Ectodermal cell (in vitro differentiated cells): Measurements from ENCODE around the gene CD63.

Experiments used
- H3K27ac ChIP-seq: 2 replicates; pipeline ENCODE4 v1.7.0; 2013; ENCODE audit warnings: mild to moderate bottlenecking, low read depth, low read length; ENCODE audit not compliant: insufficient read depth, poor library complexity, severe bottlenecking
- H3K27me3 ChIP-seq: 2 replicates; pipeline ENCODE4 v1.7.0; 2013; ENCODE audit warnings: mild to moderate bottlenecking, low read length; ENCODE audit not compliant: insufficient read depth, control insufficient read depth, poor library complexity, severe bottlenecking
- H3K36me3 ChIP-seq: one replicate; pipeline ENCODE4 v1.7.0; 2013; ENCODE audit warnings: low read length; ENCODE audit not compliant: control insufficient read depth, insufficient read depth
- H3K4me1 ChIP-seq: one replicate; pipeline ENCODE4 v1.7.0; 2013; ENCODE audit warnings: low read length; ENCODE audit not compliant: control insufficient read depth, insufficient read depth
- H3K4me3 ChIP-seq: 2 replicates; pipeline ENCODE4 v1.7.0; 2013; ENCODE audit warnings: low read depth, low read length, control low read depth; ENCODE audit not compliant: insufficient read depth
- H3K9me3 ChIP-seq: 2 replicates; pipeline ENCODE4 v1.7.0; 2013; ENCODE audit warnings: mild to moderate bottlenecking, low read length, moderate library complexity; ENCODE audit not compliant: control insufficient read depth
- WGBS, 2 experiments: methylation state at CpG; one replicate each; pipeline ENCODE4 v1.1.7; 2013; ENCODE audit warnings: missing lambda C conversion rate in 2 of 2; 5-methylcytosine and 5-hydroxymethylcytosine counted together

Gene CD63

GRCh38 chr12:55704824-55705718, 23.7 kb downstream of the CD63 start:
- Histone ChIP-seq H3K4me3 (no peak overlapping the region), H3K9me3 (no peaks in the 10 kb centered on the region), H3K36me3 (no peaks in the 10 kb centered on the region), H3K27ac (no peak overlapping the region), H3K4me1 (peaks cover 29% of the 10 kb centered on the region), H3K27me3 (peaks cover 6% of the 10 kb centered on the region)
- 65 to 74% methylated on average over 9 of the region's 9 CpGs for WGBS, 2 experiments

- 92 to 96% methylated on average over 5 to 6 of the region's 6 CpGs for WGBS, 2 experiments
- Histone ChIP-seq H3K9me3 (no peaks in the 10 kb centered on the region), H3K27ac (no peak overlapping the region), H3K36me3 (no peaks in the 10 kb centered on the region), H3K4me1 (peaks cover 29% of the 10 kb centered on the region), H3K4me3 (no peak overlapping the region), H3K27me3 (peaks cover 6% of the 10 kb centered on the region)
Observed at GRCh38 chr12:55703901-55704761, 24.7 kb downstream of the CD63 start.

- H3K4me3 ChIP-seq, result no peak overlapping the region
- no peaks in the 10 kb centered on the region for H3K36me3 ChIP-seq
- WGBS, 2 experiments, result 87 to 95% methylated on average over 2 of the region's 2 CpGs
- H3K9me3 ChIP-seq, result no peaks in the 10 kb centered on the region
- H3K27me3 ChIP-seq, result peaks cover 6% of the 10 kb centered on the region
- no peak overlapping the region for H3K27ac ChIP-seq
- H3K4me1 ChIP-seq, result peaks cover 24% of the 10 kb centered on the region
Observed at GRCh38 chr12:55703288-55703687, 25.5 kb downstream of the CD63 start.

GRCh38 chr12:55702861-55703260, 25.9 kb downstream of the CD63 start:
- 93% methylated on average over 8 of the region's 8 CpGs for WGBS, 2 experiments
- Histone ChIP-seq H3K27me3 (peaks cover 6% of the 10 kb centered on the region), H3K4me3 (no peak overlapping the region), H3K9me3 (no peaks in the 10 kb centered on the region), H3K27ac (no peak overlapping the region), H3K36me3 (no peaks in the 10 kb centered on the region), H3K4me1 (peaks cover 24% of the 10 kb centered on the region)

GRCh38 chr12:55700255-55701018, 28.4 kb downstream of the CD63 start:
- no peak overlapping the region for H3K4me3 ChIP-seq
- H3K36me3 ChIP-seq, result peaks cover 6% of the 10 kb centered on the region
- WGBS, 2 experiments, result 94% methylated on average over 21 of the region's 21 CpGs
- H3K27ac ChIP-seq, result no peak overlapping the region
- H3K4me1 ChIP-seq, result peaks cover 7% of the 10 kb centered on the region
- no peaks in the 10 kb centered on the region for H3K9me3 ChIP-seq
- no peaks in the 10 kb centered on the region for H3K27me3 ChIP-seq

GRCh38 chr12:55699471-55700055, 29.2 kb downstream of the CD63 start:
- WGBS, 2 experiments, result 90 to 91% methylated on average over 5 of the region's 5 CpGs
- no peak overlapping the region for H3K27ac ChIP-seq
- no peaks in the 10 kb centered on the region for H3K9me3 ChIP-seq
- peaks cover 9% of the 10 kb centered on the region for H3K36me3 ChIP-seq
- H3K4me3 ChIP-seq, result no peak overlapping the region
- H3K4me1 ChIP-seq, result no peaks in the 10 kb centered on the region
- H3K27me3 ChIP-seq, result no peaks in the 10 kb centered on the region

GRCh38 chr12:55698965-55699364, 29.8 kb downstream of the CD63 start:
- 88 to 100% methylated on average over 1 of the region's 1 CpG for WGBS, 2 experiments
- Histone ChIP-seq H3K9me3 (no peaks in the 10 kb centered on the region), H3K27me3 (no peaks in the 10 kb centered on the region), H3K27ac (no peak overlapping the region), H3K4me1 (no peaks in the 10 kb centered on the region), H3K36me3 (peaks cover 9% of the 10 kb centered on the region), H3K4me3 (no peak overlapping the region)

GRCh38 chr12:55698241-55698955, 30.4 kb downstream of the CD63 start:
- no peaks in the 10 kb centered on the region for H3K27me3 ChIP-seq
- WGBS, 2 experiments, result 94 to 95% methylated on average over 16 of the region's 16 CpGs
- H3K4me1 ChIP-seq, result no peaks in the 10 kb centered on the region
- peaks cover 12% of the 10 kb centered on the region for H3K36me3 ChIP-seq
- no peak overlapping the region for H3K4me3 ChIP-seq
- no peak overlapping the region for H3K27ac ChIP-seq
- H3K9me3 ChIP-seq, result no peaks in the 10 kb centered on the region

GRCh38 chr12:55697686-55698085, 31.1 kb downstream of the CD63 start:
- Histone ChIP-seq H3K4me3 (no peak overlapping the region), H3K27ac (no peak overlapping the region), H3K9me3 (no peaks in the 10 kb centered on the region), H3K36me3 (peaks cover 12% of the 10 kb centered on the region), H3K4me1 (no peaks in the 10 kb centered on the region), H3K27me3 (no peaks in the 10 kb centered on the region)
- 93% methylated on average over 7 of the region's 7 CpGs for WGBS, 2 experiments
